Measurements from ENCODE around the gene OR11A1.
"Not testable (repeated sequence)": the region's sequence is repeated elsewhere in the genome, so short reads cannot be mapped to it uniquely, and the experiment has no call there.

OR11A1 gene

GRCh38 chr6:29477923-29478450, 21.1 kb upstream of the OR11A1 start:
- no peak for FAIRE-seq

- FAIRE-seq: no peak
Measured at GRCh38 chr6:29474996-29475395, 18.1 kb upstream of the OR11A1 start.

GRCh38 chr6:29466241-29466640, 9.4 kb upstream of the OR11A1 start:
- no peak for FAIRE-seq

GRCh38 chr6:29465801-29466200, 8.9 kb upstream of the OR11A1 start:
- no peak for FAIRE-seq

- no peak for FAIRE-seq
Measured at GRCh38 chr6:29465279-29465678, 8.4 kb upstream of the OR11A1 start.

GRCh38 chr6:29462022-29462421, 5.2 kb upstream of the OR11A1 start:
- FAIRE-seq: no peak

- FAIRE-seq: no peak
Measured at GRCh38 chr6:29461021-29461814, 4.3 kb upstream of the OR11A1 start.

GRCh38 chr6:29451471-29452193, 5.2 kb downstream of the OR11A1 start:
- FAIRE-seq: no peak

GRCh38 chr6:29447670-29448069, 9.2 kb downstream of the OR11A1 start:
- FAIRE-seq: no peak

- not testable (repeated sequence) for FAIRE-seq
Measured at GRCh38 chr6:29444031-29444430, 12.8 kb downstream of the OR11A1 start.

- FAIRE-seq: no peak
Measured at GRCh38 chr6:29442719-29443118, 14.2 kb downstream of the OR11A1 start.

GRCh38 chr6:29439006-29439405, 17.9 kb downstream of the OR11A1 start, which contains the start of gene OR10C1:
Gene OR10C1, plus strand, starts transcription at chr6:29439306. Its CDS starts 710 bp downstream, at chr6:29440016.
- FAIRE-seq: no peak

- not testable (repeated sequence) for FAIRE-seq
Measured at GRCh38 chr6:29436730-29437129, 20.1 kb downstream of the OR11A1 start.

- FAIRE-seq: no peak
Measured at GRCh38 chr6:29426654-29427053, 30.2 kb downstream of the OR11A1 start.

- FAIRE-seq: no peak
Measured at GRCh38 chr6:29425075-29425474, 31.8 kb downstream of the OR11A1 start.

- FAIRE-seq: no peak
Measured at GRCh38 chr6:29424575-29424974, 32.3 kb downstream of the OR11A1 start.

- FAIRE-seq: no peak
Measured at GRCh38 chr6:29424168-29424567, 32.7 kb downstream of the OR11A1 start.

GRCh38 chr6:29419516-29419915, 37.4 kb downstream of the OR11A1 start:
- FAIRE-seq: no peak

GRCh38 chr6:29414588-29414987, 42.3 kb downstream of the OR11A1 start, which contains the start of gene OR12D1:
Gene OR12D1, plus strand, starts transcription at chr6:29414928.
- no peak for FAIRE-seq

GRCh38 chr6:29403801-29404200, 53.1 kb downstream of the OR11A1 start:
- no peak for FAIRE-seq

- FAIRE-seq: no peak
Measured at GRCh38 chr6:29399525-29399924, 57.3 kb downstream of the OR11A1 start.

GRCh38 chr6:29395331-29395730, 61.5 kb downstream of the OR11A1 start, which contains the start of gene OR12D2:
Gene OR12D2, plus strand, starts transcription at chr6:29395631. Its CDS starts 1,069 bp downstream, at chr6:29396700.
- FAIRE-seq: no peak

GRCh38 chr6:29388533-29388932, 68.3 kb downstream of the OR11A1 start:
- FAIRE-seq: no peak

- no peak for FAIRE-seq
Measured at GRCh38 chr6:29376003-29376402, 80.9 kb downstream of the OR11A1 start.
